HG03196 (cell line): ENCODE measurements around the gene ME3.

Experiments used
- ATAC-seq: cut with Tn5 transposase; IDR thresholded peaks from one replicate; pipeline ENCODE4 v1.9.1; 2021; ENCODE audit not compliant: unreplicated experiment

The ME3 gene

DNA sequence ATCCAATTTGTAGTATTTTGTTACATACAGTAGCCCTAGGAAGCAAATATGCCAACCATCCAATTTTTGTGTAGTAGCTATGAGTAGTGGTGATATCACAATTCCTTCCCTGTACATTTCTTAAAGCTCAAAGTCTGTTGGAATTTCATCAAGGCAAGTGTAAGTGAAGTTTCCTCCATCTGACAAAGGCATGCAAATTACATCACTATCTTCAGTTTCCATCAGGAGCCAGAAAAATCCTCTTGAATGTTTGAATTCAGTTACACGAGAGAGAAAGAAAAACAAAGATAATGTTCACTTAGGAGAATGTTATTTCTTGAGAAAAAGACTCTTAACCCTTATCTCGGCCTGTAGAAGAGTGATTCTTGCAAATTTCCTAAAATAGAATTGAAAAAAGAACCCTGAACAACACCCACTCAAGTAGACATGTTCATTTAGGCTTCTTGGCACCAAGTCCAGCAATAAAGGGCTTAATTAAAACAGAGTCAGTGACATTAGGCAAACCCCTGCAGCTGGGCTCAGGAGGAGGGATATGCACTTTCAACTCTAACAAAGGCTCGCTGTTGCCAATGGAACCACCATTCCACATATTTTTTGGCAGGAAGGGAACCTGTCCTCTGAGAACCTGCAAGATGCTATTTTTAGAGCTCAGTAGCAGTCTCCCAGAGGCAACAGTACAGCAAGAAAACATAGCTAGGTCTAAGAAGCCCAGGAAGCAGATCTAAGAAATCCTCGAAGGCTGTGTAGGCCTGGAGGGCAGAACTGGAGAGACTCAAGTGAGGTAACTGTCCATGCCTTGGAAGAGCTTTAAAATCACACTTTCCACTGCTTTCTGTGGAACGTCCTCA, 153.1 kb downstream of the ME3 start:
- no peak for ATAC-seq

GRCh38 chr11:86518211-86518610, 154.2 kb downstream of the ME3 start:
- no peak for ATAC-seq

- no peak for ATAC-seq
Observed at GRCh38 chr11:86517557-86517956, 154.9 kb downstream of the ME3 start.

GRCh38 chr11:86515297-86516094, 156.9 kb downstream of the ME3 start:
- ATAC-seq = no peak

- no peak for ATAC-seq
Observed at GRCh38 chr11:86514453-86514852, 158.0 kb downstream of the ME3 start.

DNA sequence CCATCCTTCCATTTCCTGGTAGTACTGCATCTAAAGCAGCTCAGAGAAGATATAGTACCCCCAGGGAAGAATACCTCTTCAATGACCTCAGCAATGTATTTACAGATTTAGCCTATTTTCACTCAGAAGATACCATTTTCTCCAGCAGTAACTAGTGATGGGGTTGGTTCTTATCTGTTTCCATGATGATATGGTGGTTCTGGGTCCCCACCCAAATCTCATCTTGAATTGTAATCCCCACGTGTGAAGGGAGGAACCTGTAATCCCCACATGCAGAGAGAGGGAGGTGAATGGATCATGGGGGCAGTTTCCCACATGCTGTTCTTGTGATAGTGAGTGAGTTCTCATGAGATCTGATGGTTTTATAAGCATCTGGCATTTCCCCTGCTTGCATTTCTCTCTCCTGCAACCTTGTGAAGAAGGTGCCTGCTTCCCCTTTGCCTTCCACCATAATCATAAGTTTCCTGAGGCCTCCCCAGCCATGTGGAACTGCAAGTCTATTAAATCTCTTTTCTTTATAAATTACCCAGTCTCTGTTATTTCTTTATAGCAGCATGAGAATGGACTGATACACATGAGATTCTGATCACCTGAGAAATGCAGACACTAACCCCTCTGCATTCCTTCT, 158.6 kb downstream of the ME3 start:
- no peak for ATAC-seq

GRCh38 chr11:86513138-86513537, 159.3 kb downstream of the ME3 start:
- ATAC-seq = no peak

DNA sequence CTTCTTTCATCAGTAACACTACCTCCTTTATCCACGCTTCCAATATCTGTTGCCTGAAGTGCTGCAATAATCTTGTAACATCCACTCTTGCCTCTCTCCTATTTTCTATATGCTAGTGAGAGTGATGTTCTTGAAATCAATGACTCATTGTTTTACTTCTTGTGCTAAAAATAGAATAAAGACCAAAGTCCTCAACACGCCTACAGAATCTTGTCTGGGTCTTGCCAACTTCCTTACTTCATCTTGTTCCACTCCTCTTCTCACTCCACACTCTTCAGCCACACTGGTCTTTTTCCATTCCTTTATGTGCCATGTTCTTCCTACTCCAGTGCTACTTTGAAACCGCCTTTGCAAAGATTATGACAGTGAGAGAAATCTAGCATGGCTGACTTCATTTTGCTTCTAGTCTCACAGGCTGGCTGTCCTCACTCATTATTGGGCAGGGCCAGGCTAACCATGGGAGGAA, 161.3 kb downstream of the ME3 start:
- ATAC-seq = no peak

GRCh38 chr11:86510674-86511073, 161.7 kb downstream of the ME3 start:
- ATAC-seq = no peak

DNA sequence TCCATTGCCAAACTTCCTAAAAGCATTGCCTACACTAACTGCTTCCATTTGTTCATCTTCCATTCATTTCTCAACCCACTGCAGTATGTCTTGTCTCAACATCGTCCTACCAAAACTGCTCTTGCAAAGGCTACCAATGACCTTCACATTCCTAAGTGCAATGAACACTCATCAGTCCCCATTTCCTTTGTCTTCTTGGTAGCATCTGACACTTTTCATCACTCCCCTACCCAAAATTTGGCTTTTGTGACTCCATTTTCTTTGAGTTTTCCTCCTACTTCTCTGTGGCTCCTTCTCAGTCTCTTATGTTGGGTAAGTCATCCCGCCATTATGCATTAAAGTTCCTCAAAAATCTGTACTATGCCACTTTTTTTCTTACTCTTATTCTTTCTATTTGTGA, 162.3 kb downstream of the ME3 start:
- no peak for ATAC-seq

- no peak for ATAC-seq
Observed at GRCh38 chr11:86509588-86509974, 162.8 kb downstream of the ME3 start.

DNA sequence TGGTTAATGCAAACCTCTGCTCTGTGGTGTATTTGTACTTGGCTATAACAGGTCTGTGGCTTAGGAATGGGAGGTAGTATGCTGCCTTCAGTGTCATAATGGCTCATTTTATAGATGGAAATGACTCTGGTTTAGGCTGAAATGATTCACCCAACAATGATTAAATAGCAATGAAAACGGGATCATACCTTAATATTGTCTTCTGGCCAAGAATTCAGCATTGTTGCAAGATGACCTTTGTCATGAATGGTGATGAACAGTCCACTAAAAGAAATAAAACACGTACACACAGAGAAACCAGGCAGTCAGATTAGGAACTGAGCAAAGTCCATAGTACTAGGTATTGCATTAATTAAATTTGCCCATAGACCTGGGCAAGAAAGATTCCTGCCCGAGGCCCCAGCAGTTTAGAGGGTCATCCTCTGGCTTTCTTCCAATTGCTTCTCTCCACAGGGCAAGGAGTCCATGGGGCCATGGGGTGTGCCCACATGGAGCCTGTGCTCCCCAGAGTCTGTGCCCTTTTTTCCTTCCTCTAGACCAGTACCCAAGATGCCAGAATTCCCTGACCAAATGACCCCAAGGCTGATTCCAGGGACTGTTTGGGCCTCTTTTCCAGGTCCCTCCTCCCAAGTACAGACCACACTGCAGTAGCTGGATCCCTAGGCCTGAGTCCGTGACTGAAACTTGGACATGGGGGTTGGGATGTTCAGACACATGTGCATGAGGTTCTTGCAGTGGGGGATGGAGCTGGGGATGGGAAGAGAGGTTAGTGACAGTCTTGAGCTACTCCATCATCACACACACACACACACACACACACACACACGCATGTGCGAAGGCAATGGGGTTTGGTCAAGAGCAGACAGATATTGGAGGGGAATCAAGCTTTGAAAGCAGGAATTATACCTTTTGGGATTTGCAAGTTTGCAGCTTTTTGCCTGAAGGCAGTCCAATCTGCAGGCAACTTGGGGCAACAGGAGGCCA, 163.5 kb downstream of the ME3 start:
- no peak for ATAC-seq

GRCh38 chr11:86507249-86507845, 165.1 kb downstream of the ME3 start:
- no peak for ATAC-seq

GRCh38 chr11:86506235-86506634, 166.2 kb downstream of the ME3 start:
- no peak for ATAC-seq

DNA sequence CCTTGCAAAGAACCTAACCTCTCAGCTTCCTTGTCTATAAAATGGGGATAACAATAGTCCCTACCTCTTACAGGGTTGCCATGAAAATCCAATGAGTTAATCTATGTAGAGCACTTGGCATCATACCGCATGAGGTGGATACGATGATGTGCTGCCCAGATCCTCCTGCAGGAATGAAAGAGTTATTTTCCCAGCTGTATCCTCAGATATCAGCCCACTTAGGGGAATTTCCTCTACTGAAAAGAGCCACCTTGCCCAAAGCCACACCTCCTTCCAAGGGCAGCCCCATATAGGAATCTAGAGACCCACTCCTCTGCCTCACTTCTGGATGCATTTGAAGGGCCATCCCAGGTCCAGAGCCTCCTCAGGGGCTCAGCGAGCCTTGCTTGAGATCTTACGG, 169.3 kb downstream of the ME3 start:
- no peak for ATAC-seq

GRCh38 chr11:86502137-86502642, 170.2 kb downstream of the ME3 start:
- no peak for ATAC-seq

GRCh38 chr11:86500500-86501140, 171.8 kb downstream of the ME3 start:
- ATAC-seq = no peak

DNA sequence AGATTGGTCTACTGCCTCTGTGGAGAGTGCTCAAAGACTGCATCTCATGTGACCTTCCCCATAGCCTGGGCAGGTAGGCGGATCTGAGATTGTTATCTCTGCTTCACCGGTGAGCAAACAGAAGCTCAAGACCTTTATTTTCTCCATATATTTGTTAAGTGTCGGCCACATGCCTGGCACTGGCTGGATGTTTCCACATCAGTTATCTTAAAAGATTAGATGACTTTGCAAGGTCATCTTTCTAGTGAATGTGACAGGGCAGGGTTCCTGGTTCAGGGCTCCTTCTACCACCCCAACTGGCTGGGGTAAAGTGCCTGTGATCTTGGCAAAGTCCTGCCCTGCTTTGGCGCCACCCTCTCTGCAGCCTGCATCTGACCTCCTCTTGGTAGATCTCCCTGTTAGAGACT, 172.7 kb downstream of the ME3 start:
- ATAC-seq = no peak

DNA sequence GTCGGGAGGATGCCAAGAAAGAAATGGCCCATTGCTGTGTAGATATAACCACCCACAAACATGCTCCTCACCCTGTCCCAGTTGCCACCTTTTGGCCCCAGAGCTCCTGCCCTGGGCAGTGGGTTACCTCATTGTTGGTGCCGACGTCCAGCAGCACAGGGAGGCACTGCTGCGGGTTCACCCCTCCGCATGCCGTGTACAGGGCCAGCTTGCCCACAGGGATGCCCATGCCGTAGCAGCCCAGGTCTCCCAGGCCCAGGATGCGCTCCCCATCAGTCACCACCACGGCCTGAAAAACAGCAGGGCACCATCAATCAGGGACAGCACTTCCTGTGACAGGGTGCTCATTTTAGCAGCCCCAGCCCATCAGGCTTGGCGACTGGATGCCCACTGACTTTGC, 174.6 kb downstream of the ME3 start:
- no peak for ATAC-seq
